ENCODE measurements around the gene PLA2R1.

DNA sequence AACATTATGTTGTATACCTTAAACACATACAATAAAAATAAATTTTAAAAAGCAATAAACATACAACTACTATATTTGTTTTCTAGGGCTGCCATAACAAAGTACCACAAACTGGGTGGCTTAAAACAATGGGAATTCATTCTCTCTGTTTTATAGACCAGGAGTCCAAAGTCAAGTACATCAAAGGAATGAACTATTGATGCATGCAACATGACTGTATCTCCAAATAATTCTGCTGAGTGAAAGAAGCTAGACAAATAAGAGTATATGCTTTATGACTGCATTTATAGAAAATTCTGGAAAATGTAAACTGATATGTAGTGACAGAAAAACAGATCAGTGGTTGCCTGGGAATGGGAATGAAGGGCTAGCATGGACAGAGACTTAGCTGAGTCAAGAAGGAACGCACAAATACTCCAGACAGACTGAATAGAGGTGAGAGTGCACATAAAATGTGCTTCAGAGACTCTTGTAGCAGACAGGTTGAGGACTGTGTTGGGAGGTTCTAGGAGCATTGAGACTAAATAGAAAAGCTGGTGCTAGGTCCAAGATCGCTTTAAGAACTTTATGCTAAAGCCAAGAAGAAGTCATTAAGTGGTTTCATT is 11.0 kb upstream of the PLA2R1 start:
- TF ChIP-seq, protein P1, sequence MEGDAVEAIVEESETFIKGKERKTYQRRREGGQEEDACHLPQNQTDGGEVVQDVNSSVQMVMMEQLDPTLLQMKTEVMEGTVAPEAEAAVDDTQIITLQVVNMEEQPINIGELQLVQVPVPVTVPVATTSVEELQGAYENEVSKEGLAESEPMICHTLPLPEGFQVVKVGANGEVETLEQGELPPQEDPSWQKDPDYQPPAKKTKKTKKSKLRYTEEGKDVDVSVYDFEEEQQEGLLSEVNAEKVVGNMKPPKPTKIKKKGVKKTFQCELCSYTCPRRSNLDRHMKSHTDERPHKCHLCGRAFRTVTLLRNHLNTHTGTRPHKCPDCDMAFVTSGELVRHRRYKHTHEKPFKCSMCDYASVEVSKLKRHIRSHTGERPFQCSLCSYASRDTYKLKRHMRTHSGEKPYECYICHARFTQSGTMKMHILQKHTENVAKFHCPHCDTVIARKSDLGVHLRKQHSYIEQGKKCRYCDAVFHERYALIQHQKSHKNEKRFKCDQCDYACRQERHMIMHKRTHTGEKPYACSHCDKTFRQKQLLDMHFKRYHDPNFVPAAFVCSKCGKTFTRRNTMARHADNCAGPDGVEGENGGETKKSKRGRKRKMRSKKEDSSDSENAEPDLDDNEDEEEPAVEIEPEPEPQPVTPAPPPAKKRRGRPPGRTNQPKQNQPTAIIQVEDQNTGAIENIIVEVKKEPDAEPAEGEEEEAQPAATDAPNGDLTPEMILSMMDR (IDR thresholded peaks at IDR 0.05), result no peak
- TF ChIP-seq ELF1 (IDR thresholded peaks at IDR 0.05) (no peak), NRF1 (IDR thresholded peaks at IDR 0.05; ENCODE audit: low read depth, low read length) (no peak), SIN3A (IDR thresholded peaks at IDR 0.05; ENCODE audit: borderline replicate concordance, low read depth, low read length) (no peak), YY1 (IDR thresholded peaks at IDR 0.05; ENCODE audit: low read depth) (no peak), SMC3 (IDR thresholded peaks at IDR 0.05; ENCODE audit: low read depth, low read length) (no peak), EZH2phosphoT487 (IDR thresholded peaks at IDR 0.05; ENCODE audit: borderline replicate concordance, low read depth) (no peak), EP300 (IDR thresholded peaks at IDR 0.05; ENCODE audit: borderline replicate concordance in 1 of 2, low read depth in 1 of 2, low read length in 1 of 2) (no peak), POLR2AphosphoS5 (IDR thresholded peaks at IDR 0.05; ENCODE audit: low read depth, low read length) (no peak)
- TF ChIP-seq, protein P2, sequence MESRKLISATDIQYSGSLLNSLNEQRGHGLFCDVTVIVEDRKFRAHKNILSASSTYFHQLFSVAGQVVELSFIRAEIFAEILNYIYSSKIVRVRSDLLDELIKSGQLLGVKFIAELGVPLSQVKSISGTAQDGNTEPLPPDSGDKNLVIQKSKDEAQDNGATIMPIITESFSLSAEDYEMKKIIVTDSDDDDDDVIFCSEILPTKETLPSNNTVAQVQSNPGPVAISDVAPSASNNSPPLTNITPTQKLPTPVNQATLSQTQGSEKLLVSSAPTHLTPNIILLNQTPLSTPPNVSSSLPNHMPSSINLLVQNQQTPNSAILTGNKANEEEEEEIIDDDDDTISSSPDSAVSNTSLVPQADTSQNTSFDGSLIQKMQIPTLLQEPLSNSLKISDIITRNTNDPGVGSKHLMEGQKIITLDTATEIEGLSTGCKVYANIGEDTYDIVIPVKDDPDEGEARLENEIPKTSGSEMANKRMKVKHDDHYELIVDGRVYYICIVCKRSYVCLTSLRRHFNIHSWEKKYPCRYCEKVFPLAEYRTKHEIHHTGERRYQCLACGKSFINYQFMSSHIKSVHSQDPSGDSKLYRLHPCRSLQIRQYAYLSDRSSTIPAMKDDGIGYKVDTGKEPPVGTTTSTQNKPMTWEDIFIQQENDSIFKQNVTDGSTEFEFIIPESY (IDR thresholded peaks at IDR 0.05; ENCODE audit: borderline replicate concordance, low read depth), result no peak
- TF ChIP-seq, protein P3, sequence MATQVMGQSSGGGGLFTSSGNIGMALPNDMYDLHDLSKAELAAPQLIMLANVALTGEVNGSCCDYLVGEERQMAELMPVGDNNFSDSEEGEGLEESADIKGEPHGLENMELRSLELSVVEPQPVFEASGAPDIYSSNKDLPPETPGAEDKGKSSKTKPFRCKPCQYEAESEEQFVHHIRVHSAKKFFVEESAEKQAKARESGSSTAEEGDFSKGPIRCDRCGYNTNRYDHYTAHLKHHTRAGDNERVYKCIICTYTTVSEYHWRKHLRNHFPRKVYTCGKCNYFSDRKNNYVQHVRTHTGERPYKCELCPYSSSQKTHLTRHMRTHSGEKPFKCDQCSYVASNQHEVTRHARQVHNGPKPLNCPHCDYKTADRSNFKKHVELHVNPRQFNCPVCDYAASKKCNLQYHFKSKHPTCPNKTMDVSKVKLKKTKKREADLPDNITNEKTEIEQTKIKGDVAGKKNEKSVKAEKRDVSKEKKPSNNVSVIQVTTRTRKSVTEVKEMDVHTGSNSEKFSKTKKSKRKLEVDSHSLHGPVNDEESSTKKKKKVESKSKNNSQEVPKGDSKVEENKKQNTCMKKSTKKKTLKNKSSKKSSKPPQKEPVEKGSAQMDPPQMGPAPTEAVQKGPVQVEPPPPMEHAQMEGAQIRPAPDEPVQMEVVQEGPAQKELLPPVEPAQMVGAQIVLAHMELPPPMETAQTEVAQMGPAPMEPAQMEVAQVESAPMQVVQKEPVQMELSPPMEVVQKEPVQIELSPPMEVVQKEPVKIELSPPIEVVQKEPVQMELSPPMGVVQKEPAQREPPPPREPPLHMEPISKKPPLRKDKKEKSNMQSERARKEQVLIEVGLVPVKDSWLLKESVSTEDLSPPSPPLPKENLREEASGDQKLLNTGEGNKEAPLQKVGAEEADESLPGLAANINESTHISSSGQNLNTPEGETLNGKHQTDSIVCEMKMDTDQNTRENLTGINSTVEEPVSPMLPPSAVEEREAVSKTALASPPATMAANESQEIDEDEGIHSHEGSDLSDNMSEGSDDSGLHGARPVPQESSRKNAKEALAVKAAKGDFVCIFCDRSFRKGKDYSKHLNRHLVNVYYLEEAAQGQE (IDR thresholded peaks at IDR 0.05; ENCODE audit: low read depth, low read length), result no peak
- TF ChIP-seq, protein P4, sequence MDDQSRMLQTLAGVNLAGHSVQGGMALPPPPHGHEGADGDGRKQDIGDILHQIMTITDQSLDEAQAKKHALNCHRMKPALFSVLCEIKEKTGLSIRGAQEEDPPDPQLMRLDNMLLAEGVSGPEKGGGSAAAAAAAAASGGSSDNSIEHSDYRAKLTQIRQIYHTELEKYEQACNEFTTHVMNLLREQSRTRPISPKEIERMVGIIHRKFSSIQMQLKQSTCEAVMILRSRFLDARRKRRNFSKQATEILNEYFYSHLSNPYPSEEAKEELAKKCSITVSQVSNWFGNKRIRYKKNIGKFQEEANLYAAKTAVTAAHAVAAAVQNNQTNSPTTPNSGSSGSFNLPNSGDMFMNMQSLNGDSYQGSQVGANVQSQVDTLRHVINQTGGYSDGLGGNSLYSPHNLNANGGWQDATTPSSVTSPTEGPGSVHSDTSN (IDR thresholded peaks at IDR 0.05), result no peak

All from SK-N-SH (cell line).